ENCODE measurements around the gene TBC1D22A. TPM values are rescaled to one million over a fixed set of nuclear protein-coding genes. Genes with fewer than 3 reads are reported as not detected.

Gene TBC1D22A
- total RNA-seq, 2 donors from 2014 or later = 21.5 to 23.1 TPM

GRCh38 chr22:46902436-46902835 lies 140.0 kb downstream of the TBC1D22A start:
- H3K4me1 ChIP-seq = no peaks in the 10 kb centered on the region
- intact Hi-C loops (cut with DNase I) = no loop called here
- no peak overlapping the region for H3K4me3 ChIP-seq
- no peaks in the 10 kb centered on the region for H3K27me3 ChIP-seq
- 88 to 93% methylated on average over 14 of the region's 14 CpGs for WGBS, 2 donors
- H3K27ac ChIP-seq = no peak overlapping the region
- ATAC-seq (no peak), DNase-seq (no peak)
- H3K9me3 ChIP-seq = no peaks in the 10 kb centered on the region
- no peak for TF ChIP-seq CTCF (IDR thresholded peaks at IDR 0.05)
- no peak for TF ChIP-seq POLR2A (IDR thresholded peaks at IDR 0.05)
- H3K36me3 ChIP-seq (replicated peaks in 1 of 2; ENCODE audit: insufficient read depth in 1 of 2, low read depth in 2 of 2) = no peaks in the 10 kb centered on the region

- Histone ChIP-seq H3K9me3 (no peaks in the 10 kb centered on the region), H3K27me3 (no peaks in the 10 kb centered on the region), H3K4me3 (no peak overlapping the region), H3K27ac (no peak overlapping the region), H3K4me1 (no peaks in the 10 kb centered on the region), H3K36me3 (replicated peaks in 1 of 2; ENCODE audit: insufficient read depth in 1 of 2, low read depth in 2 of 2) (no peaks in the 10 kb centered on the region)
- DNase-seq (no peak), ATAC-seq (no peak)
- TF ChIP-seq POLR2A (IDR thresholded peaks at IDR 0.05) (no peak), CTCF (IDR thresholded peaks at IDR 0.05) (no peak)
- WGBS, 2 donors = 95 to 97% methylated on average over 20 to 29 of the region's 29 CpGs
- intact Hi-C loops (cut with DNase I) = no loop called here
These were observed 140.8 kb downstream of the TBC1D22A start for GRCh38 chr22:46902998-46903916.

- intact Hi-C loops (cut with DNase I) = no loop called here
- no peaks in the 10 kb centered on the region for H3K9me3 ChIP-seq
- H3K27me3 ChIP-seq = no peaks in the 10 kb centered on the region
- TF ChIP-seq POLR2A (IDR thresholded peaks at IDR 0.05) = no peak
- TF ChIP-seq CTCF (IDR thresholded peaks at IDR 0.05) = no peak
- no peaks in the 10 kb centered on the region for H3K36me3 ChIP-seq (replicated peaks in 1 of 2; ENCODE audit: insufficient read depth in 1 of 2, low read depth in 2 of 2)
- no peak overlapping the region for H3K4me3 ChIP-seq
- no peaks in the 10 kb centered on the region for H3K4me1 ChIP-seq
- DNase-seq (no peak), ATAC-seq (no peak)
- no peak overlapping the region for H3K27ac ChIP-seq
- 94 to 96% methylated on average over 11 to 13 of the region's 15 CpGs for WGBS, 2 donors
These were observed 143.0 kb downstream of the TBC1D22A start for GRCh38 chr22:46905415-46905814.

GRCh38 chr22:46905834-46906233 lies 143.4 kb downstream of the TBC1D22A start:
- H3K27me3 ChIP-seq = no peaks in the 10 kb centered on the region
- WGBS, 2 donors = 74 to 85% methylated on average over 7 to 8 of the region's 8 CpGs
- no peak overlapping the region for H3K4me3 ChIP-seq
- no peaks in the 10 kb centered on the region for H3K9me3 ChIP-seq
- TF ChIP-seq POLR2A (IDR thresholded peaks at IDR 0.05) = no peak
- no peak for TF ChIP-seq CTCF (IDR thresholded peaks at IDR 0.05)
- no peaks in the 10 kb centered on the region for H3K4me1 ChIP-seq
- ATAC-seq (no peak), DNase-seq (no peak)
- H3K27ac ChIP-seq = no peak overlapping the region
- intact Hi-C loops (cut with DNase I) = no loop called here
- no peaks in the 10 kb centered on the region for H3K36me3 ChIP-seq (replicated peaks in 1 of 2; ENCODE audit: insufficient read depth in 1 of 2, low read depth in 2 of 2)
